Ishikawa (cell line): ENCODE results near the gene STRIP1.

Experiments
- CEBPB ChIP-seq: IDR thresholded peaks from 2 replicates; pipeline ENCODE4 v1.6.1; 2012
- CREB1 ChIP-seq: IDR thresholded peaks from 2 replicates; pipeline ENCODE4 v1.6.1; 2012; ENCODE audit warnings: low read depth
- EGR1 ChIP-seq: IDR thresholded peaks from 2 replicates; pipeline ENCODE4 v1.6.1; 2012
- EP300 ChIP-seq: IDR thresholded peaks from 2 replicates; pipeline ENCODE4 v1.6.1; 2012; ENCODE audit warnings: borderline replicate concordance
- FOXM1 ChIP-seq: IDR thresholded peaks from 2 replicates; pipeline ENCODE4 v1.6.1; 2012; ENCODE audit warnings: low read depth, borderline replicate concordance
- NFIC ChIP-seq: IDR thresholded peaks from 2 replicates; pipeline ENCODE4 v1.6.1; 2012
- RAD21 ChIP-seq: IDR thresholded peaks from 2 replicates; pipeline ENCODE4 v1.6.1; 2012; ENCODE audit warnings: low read depth
- REST ChIP-seq: IDR thresholded peaks from 2 replicates; pipeline ENCODE4 v1.6.1; 2012; ENCODE audit warnings: low read depth, mild to moderate bottlenecking
- TAF1 ChIP-seq: IDR thresholded peaks from 2 replicates; pipeline ENCODE4 v1.6.1; 2012; ENCODE audit warnings: low read depth, mild to moderate bottlenecking
- TCF12 ChIP-seq: IDR thresholded peaks from 2 replicates; pipeline ENCODE4 v1.6.1; 2012; ENCODE audit warnings: low read depth
- TEAD4 ChIP-seq: IDR thresholded peaks from 2 replicates; pipeline ENCODE4 v1.6.1; 2012
- YY1 ChIP-seq: IDR thresholded peaks from 2 replicates; pipeline ENCODE4 v1.6.1; 2012; ENCODE audit warnings: low read depth
- ZBTB7A ChIP-seq: IDR thresholded peaks from 2 replicates; pipeline ENCODE4 v1.6.1; 2012; ENCODE audit warnings: low read depth
- TF ChIP-seq, protein P1 (sequence below): IDR thresholded peaks from 2 replicates; pipeline ENCODE4 v1.6.1; 2012
- TF ChIP-seq, protein P2 (sequence below): IDR thresholded peaks from 2 replicates; pipeline ENCODE4 v1.6.1; 2012

Gene STRIP1

GRCh38 chr1:110065841-110066240 lies 31.4 kb downstream of the STRIP1 start:
- no peak for TF ChIP-seq EGR1
- no peak for TF ChIP-seq FOXM1
- TF ChIP-seq TEAD4, result no peak
- TF ChIP-seq, protein P1, sequence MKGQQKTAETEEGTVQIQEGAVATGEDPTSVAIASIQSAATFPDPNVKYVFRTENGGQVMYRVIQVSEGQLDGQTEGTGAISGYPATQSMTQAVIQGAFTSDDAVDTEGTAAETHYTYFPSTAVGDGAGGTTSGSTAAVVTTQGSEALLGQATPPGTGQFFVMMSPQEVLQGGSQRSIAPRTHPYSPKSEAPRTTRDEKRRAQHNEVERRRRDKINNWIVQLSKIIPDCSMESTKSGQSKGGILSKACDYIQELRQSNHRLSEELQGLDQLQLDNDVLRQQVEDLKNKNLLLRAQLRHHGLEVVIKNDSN, result no peak
- TF ChIP-seq CREB1, result no peak
- TF ChIP-seq NFIC, result no peak

- TF ChIP-seq EGR1 (no peak), EP300 (no peak), TAF1 (no peak), CREB1 (no peak), FOXM1 (no peak), ZBTB7A (no peak), TEAD4 (no peak), CEBPB (no peak), RAD21 (no peak), TCF12 (no peak)
- TF ChIP-seq, protein P1, result no peak
- TF ChIP-seq, protein P2, sequence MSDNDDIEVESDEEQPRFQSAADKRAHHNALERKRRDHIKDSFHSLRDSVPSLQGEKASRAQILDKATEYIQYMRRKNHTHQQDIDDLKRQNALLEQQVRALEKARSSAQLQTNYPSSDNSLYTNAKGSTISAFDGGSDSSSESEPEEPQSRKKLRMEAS, result no peak
These were observed 33.1 kb downstream of the STRIP1 start for GRCh38 chr1:110067479-110067892.

GRCh38 chr1:110067893-110068645 lies 33.6 kb downstream of the STRIP1 start:
- TF ChIP-seq EP300 (no peak), ZBTB7A (no peak), RAD21 (no peak), TCF12 (no peak), CEBPB (no peak), CREB1 (no peak), REST (no peak), YY1 (no peak), FOXM1 (no peak), EGR1 (no peak), TEAD4 (no peak)
- TF ChIP-seq, protein P2, result no peak

GRCh38 chr1:110068646-110069403 lies 34.4 kb downstream of the STRIP1 start:
- no peak for TF ChIP-seq NFIC
- TF ChIP-seq, protein P1, result no peak
- TF ChIP-seq REST, result no peak
- TF ChIP-seq, protein P2, result no peak
- TF ChIP-seq ZBTB7A, result no peak
- no peak for TF ChIP-seq TAF1
- no peak for TF ChIP-seq EP300
- TF ChIP-seq CREB1, result no peak
- TF ChIP-seq TCF12, result no peak
- TF ChIP-seq RAD21, result no peak
